ENCODE results near the gene ACTR3C.

The ACTR3C gene

GRCh38 chr7:150322833-150323681 is at the start of gene ACTR3C, which contains the start of gene LRRC61:
TSS of gene ACTR3C (minus strand) at chr7:150323545. CDS start at chr7:150295296, 28,249 bp downstream.
TSS of gene LRRC61 (plus strand) at chr7:150323355. CDS start at chr7:150336862, 13,507 bp downstream.
- Mint-ChIP-seq H3K4me1 (peaks cover 46% of the 10 kb centered on the region), H3K27me3 (no peaks in the 10 kb centered on the region), H3K27ac (peak within 1 kb of the TSS; percentile 93), H3K9me3 (no peaks in the 10 kb centered on the region), H3K36me3 (peaks cover 48% of the 10 kb centered on the region), H3K4me3 (peak within 1 kb of the TSS; percentile 92)
- DNase-seq: peak; percentile 74
- CTCF ChIA-PET: interaction anchor here (0.6 to 1.1 kb wide), 2 partner anchors 12 to 436 kb away, joined by 3 read pairs; no protein-coding TSS in a partner anchor

GRCh38 chr7:150372271-150373048 is 49.1 kb upstream of the ACTR3C start:
- H3K27me3 Mint-ChIP-seq: no peaks in the 10 kb centered on the region
- H3K27ac Mint-ChIP-seq: peak overlapping the region; percentile 14
- no peak overlapping the region for H3K4me3 Mint-ChIP-seq
- no peaks in the 10 kb centered on the region for H3K9me3 Mint-ChIP-seq
- peaks cover 49% of the 10 kb centered on the region for H3K4me1 Mint-ChIP-seq
- CTCF ChIA-PET: interaction anchor here (1.1 kb wide), 1 partner anchor 18 kb away, joined by 4 read pairs; no protein-coding TSS in a partner anchor
- H3K36me3 Mint-ChIP-seq: peaks cover 21% of the 10 kb centered on the region
- no peak for DNase-seq

GRCh38 chr7:150371996-150372270 is 48.6 kb upstream of the ACTR3C start:
- H3K27me3 Mint-ChIP-seq: no peaks in the 10 kb centered on the region
- DNase-seq: no peak
- H3K9me3 Mint-ChIP-seq: no peaks in the 10 kb centered on the region
- peaks cover 21% of the 10 kb centered on the region for H3K36me3 Mint-ChIP-seq
- no peak overlapping the region for H3K27ac Mint-ChIP-seq
- CTCF ChIA-PET: interaction anchor here (0.9 to 1.1 kb wide), 2 partner anchors 18 to 50 kb away, joined by 3 to 4 read pairs; no protein-coding TSS in a partner anchor
- H3K4me3 Mint-ChIP-seq: no peak overlapping the region
- H3K4me1 Mint-ChIP-seq: peaks cover 47% of the 10 kb centered on the region

GRCh38 chr7:150371131-150371995 is 48.0 kb upstream of the ACTR3C start:
- CTCF ChIA-PET: interaction anchor here (0.9 kb wide), 1 partner anchor 51 kb away, joined by 3 read pairs; no protein-coding TSS in a partner anchor
- Mint-ChIP-seq H3K9me3 (no peaks in the 10 kb centered on the region), H3K27me3 (no peaks in the 10 kb centered on the region), H3K4me1 (peaks cover 45% of the 10 kb centered on the region), H3K36me3 (peaks cover 21% of the 10 kb centered on the region), H3K4me3 (no peak overlapping the region), H3K27ac (no peak overlapping the region)
- no peak for DNase-seq

GRCh38 chr7:150370612-150371071 is 47.3 kb upstream of the ACTR3C start:
- Mint-ChIP-seq H3K27ac (peak overlapping the region; percentile 51), H3K4me1 (peaks cover 45% of the 10 kb centered on the region), H3K27me3 (no peaks in the 10 kb centered on the region), H3K9me3 (no peaks in the 10 kb centered on the region), H3K4me3 (peak overlapping the region; percentile 93), H3K36me3 (peaks cover 20% of the 10 kb centered on the region)
- no peak for DNase-seq
- CTCF ChIA-PET: interaction anchor here (1.5 kb wide), 1 partner anchor 31 kb away, joined by 3 read pairs; no protein-coding TSS in a partner anchor

GRCh38 chr7:150369748-150370501 is 46.6 kb upstream of the ACTR3C start:
- Mint-ChIP-seq H3K36me3 (peaks cover 20% of the 10 kb centered on the region), H3K27me3 (no peaks in the 10 kb centered on the region), H3K27ac (no peak overlapping the region), H3K4me1 (peaks cover 46% of the 10 kb centered on the region), H3K4me3 (peak overlapping the region; percentile 93), H3K9me3 (no peaks in the 10 kb centered on the region)
- no peak for DNase-seq
- CTCF ChIA-PET: interaction anchor here (0.9 to 2.0 kb wide), 4 partner anchors 8 to 36 kb away, joined by 3 to 5 read pairs (median 4); a partner anchor contains a TSS

GRCh38 chr7:150368884-150369747 is 45.8 kb upstream of the ACTR3C start:
- peak overlapping the region; percentile 91 for H3K27ac Mint-ChIP-seq
- CTCF ChIA-PET: interaction anchor here (0.9 to 2.0 kb wide), 5 partner anchors 9 to 37 kb away, joined by 3 to 6 read pairs (median 5); a partner anchor contains a TSS
- peak; percentile 65 for DNase-seq
- peaks cover 18% of the 10 kb centered on the region for H3K36me3 Mint-ChIP-seq
- H3K9me3 Mint-ChIP-seq: no peaks in the 10 kb centered on the region
- no peaks in the 10 kb centered on the region for H3K27me3 Mint-ChIP-seq
- peak overlapping the region; percentile 93 for H3K4me3 Mint-ChIP-seq
- H3K4me1 Mint-ChIP-seq: peaks cover 47% of the 10 kb centered on the region

- Mint-ChIP-seq H3K9me3 (no peaks in the 10 kb centered on the region), H3K4me3 (peak within 1 kb of the TSS; percentile 93), H3K27ac (peak within 1 kb of the TSS; percentile 91), H3K4me1 (peaks cover 52% of the 10 kb centered on the region), H3K36me3 (peaks cover 15% of the 10 kb centered on the region), H3K27me3 (no peaks in the 10 kb centered on the region)
- CTCF ChIA-PET: interaction anchor here (0.9 to 2.0 kb wide), 2 partner anchors 10 to 12 kb away, joined by 5 to 6 read pairs; no protein-coding TSS in a partner anchor
- peak; percentile 86 for DNase-seq
Measured at GRCh38 chr7:150368096-150368883, 44.9 kb upstream of the ACTR3C start, which contains the start of gene REPIN1. TSS of gene REPIN1 (plus strand) at chr7:150368822. CDS start at chr7:150369712, 890 bp downstream.

GRCh38 chr7:150367677-150368095 is 44.3 kb upstream of the ACTR3C start:
- CTCF ChIA-PET: interaction anchor here (0.9 to 2.0 kb wide), 2 partner anchors 10 to 11 kb away, joined by 5 to 6 read pairs; no protein-coding TSS in a partner anchor
- Mint-ChIP-seq H3K4me3 (peak overlapping the region; percentile 93), H3K9me3 (no peaks in the 10 kb centered on the region), H3K27ac (peak overlapping the region; percentile 88), H3K36me3 (peaks cover 9% of the 10 kb centered on the region), H3K27me3 (no peaks in the 10 kb centered on the region), H3K4me1 (peaks cover 57% of the 10 kb centered on the region)
- no peak for DNase-seq

- H3K4me1 Mint-ChIP-seq: peaks cover 61% of the 10 kb centered on the region
- CTCF ChIA-PET: interaction anchor here (1.2 to 2.0 kb wide), 2 partner anchors 8 to 12 kb away, joined by 5 read pairs; no protein-coding TSS in a partner anchor
- peaks cover 7% of the 10 kb centered on the region for H3K27me3 Mint-ChIP-seq
- no peak for DNase-seq
- no peak overlapping the region for H3K4me3 Mint-ChIP-seq
- no peaks in the 10 kb centered on the region for H3K9me3 Mint-ChIP-seq
- peaks cover 5% of the 10 kb centered on the region for H3K36me3 Mint-ChIP-seq
- peak overlapping the region; percentile 28 for H3K27ac Mint-ChIP-seq
Measured at GRCh38 chr7:150365673-150366398, 42.5 kb upstream of the ACTR3C start.

GRCh38 chr7:150365194-150365593 is 41.8 kb upstream of the ACTR3C start:
- Mint-ChIP-seq H3K4me3 (no peak overlapping the region), H3K27ac (no peak overlapping the region), H3K36me3 (peaks cover 2% of the 10 kb centered on the region), H3K4me1 (peaks cover 55% of the 10 kb centered on the region), H3K27me3 (peaks cover 7% of the 10 kb centered on the region), H3K9me3 (no peaks in the 10 kb centered on the region)
- CTCF ChIA-PET: interaction anchor here (2.0 kb wide), 1 partner anchor 12 kb away, joined by 5 read pairs; no protein-coding TSS in a partner anchor
- DNase-seq: no peak
